NCI-H69 (cell line): Measurements from ENCODE around the gene ULK2.
"Not testable (repeated sequence)": the region's sequence is repeated elsewhere in the genome, so short reads cannot be mapped to it uniquely, and the experiment has no call there.

ENCODE experiments used
- DNase-seq: peaks from one replicate; lab custom pipeline; 2025; lab: John Stamatoyannopoulos, UW

ULK2 gene

DNA sequence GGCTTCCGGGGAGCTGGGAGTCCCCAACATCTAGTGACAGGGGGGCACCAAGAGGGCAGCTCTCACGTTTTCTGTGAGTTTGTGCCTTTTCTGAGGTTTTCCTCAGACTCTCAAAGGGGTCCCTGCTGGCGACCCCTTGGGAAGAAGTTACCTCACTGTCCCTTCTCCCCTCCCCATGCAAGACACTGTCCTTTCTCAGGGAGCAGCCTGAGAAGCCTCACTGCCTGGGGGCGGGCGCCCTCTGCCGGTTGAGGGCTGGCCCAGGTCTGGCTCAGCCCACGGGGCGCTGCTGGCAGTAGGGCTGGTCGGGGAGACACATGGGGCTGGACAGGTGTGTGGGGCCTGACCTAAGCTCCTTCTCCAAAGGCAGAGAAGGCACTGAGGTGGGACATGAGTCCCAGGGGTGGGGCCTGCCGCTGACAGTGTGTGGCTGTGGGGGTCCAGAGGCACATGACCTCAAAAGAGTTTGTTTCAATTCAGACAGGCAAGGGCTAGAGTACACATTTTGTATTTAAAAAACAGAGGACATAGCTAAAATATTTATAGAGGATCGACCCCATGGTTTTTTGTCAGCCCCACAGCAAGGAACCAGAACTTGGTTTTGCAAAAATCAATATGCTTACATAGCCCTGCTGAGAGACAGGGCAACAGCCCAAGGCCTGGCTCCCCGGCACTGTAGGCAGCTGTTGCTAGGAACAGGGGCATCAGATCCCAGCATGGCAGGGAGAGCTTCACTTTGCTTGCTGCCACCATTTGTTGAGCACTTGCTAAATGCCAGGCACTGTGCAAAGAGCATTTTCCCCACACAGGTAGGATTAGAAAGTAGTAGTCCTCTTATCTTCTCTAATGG lies 101.1 kb downstream of the ULK2 start:
- peak; percentile 56 for DNase-seq

DNA sequence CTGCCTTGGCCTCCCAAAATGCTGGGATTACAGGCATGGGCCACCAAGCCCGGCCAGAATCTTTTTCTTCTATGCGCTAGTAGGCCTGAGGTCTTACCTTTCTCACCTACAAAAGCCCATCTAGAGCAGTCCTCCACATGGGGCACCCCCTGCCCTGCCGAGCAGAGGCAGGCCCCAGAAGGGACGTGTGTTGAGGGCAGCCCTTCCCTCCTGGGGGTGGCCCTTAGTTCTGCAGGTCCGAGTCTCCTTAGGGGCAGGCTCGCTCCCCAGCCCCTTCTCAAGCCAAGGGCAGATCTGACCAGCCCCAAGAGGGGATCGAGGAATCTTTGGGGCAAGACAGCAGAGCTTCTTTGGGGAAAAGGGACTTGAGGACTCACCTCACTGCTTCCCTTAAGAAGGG lies 101.7 kb downstream of the ULK2 start:
- no peak for DNase-seq

DNA sequence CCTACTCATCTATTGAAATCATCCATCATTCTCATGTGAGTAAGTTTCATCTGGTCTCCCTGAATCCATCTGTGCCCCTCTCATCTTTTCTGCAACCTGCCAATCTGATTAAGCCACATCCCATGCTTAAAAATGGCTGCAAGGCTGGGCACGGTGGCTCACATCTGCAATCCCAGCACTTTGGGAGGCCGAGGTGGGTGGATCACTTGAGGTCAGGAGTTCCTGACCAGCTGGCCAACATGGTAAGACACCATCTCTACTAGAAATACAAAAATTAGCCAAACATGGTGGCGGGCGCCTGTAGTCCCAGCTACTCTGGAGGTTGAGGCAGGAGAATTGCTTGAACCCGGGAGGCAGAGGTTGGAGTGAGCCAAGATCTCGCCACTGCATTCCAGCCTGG lies 103.7 kb downstream of the ULK2 start:
- DNase-seq, result not testable (repeated sequence)

DNA sequence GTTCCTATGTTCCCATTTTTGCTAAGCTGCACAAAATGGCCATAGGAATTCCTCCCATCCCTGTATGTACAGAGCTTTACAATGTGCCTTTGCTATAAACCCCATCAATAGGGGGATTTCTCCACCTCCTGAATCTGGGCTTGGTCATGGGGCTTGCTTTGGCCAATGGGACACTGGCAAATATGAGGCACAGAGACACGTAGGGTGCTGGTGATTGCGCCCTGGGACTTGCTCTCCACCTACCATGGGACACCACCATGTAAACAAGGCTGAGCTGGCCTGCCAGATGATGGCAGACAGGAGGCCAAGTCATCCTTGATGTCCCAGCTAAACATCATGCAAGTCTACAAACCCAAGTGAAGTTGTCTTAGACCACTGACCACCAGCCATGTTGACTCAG lies 104.3 kb downstream of the ULK2 start:
- DNase-seq, result no peak

DNA sequence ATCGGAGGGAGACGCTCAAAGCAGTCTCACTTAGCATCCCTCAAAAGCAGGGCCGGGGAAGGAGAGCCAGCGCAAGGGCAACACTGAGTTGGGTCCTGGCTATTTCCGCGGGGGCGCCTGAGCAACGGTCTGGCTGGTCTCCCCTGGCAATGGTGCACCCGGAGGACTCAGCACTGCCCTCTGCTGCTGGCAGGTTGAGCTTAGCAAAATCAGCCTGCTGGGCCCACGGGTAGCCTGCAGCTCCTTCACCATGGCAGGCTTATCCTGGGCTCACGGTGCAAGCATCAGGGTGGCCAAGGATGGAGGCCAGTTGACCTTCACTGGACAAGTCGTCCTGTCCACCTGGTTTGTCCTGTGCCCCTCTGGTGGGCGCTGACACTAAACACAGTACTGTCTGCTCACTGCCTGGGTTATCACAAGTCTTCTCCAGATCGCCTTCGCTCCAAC lies 105.2 kb downstream of the ULK2 start:
- DNase-seq, result peak; percentile 66

DNA sequence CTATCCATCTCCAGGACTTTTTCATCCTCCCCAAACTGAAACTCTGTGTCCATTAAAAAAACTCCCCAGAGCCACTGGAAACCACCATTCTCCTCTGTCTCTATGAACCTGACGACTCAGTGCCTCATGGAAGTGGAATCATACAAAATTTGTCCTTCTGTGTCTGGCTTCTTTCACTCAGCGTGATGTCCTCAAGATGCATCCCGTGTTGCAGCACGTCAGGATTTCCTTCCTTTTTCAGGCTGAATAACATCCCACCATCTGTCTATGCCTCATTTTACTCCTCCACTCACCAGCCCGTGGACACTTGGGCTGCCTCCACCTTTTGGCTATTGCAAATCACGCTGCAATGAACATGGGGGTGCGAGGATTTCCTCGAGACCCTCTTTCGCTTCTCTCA lies 107.0 kb downstream of the ULK2 start:
- DNase-seq, result no peak

DNA sequence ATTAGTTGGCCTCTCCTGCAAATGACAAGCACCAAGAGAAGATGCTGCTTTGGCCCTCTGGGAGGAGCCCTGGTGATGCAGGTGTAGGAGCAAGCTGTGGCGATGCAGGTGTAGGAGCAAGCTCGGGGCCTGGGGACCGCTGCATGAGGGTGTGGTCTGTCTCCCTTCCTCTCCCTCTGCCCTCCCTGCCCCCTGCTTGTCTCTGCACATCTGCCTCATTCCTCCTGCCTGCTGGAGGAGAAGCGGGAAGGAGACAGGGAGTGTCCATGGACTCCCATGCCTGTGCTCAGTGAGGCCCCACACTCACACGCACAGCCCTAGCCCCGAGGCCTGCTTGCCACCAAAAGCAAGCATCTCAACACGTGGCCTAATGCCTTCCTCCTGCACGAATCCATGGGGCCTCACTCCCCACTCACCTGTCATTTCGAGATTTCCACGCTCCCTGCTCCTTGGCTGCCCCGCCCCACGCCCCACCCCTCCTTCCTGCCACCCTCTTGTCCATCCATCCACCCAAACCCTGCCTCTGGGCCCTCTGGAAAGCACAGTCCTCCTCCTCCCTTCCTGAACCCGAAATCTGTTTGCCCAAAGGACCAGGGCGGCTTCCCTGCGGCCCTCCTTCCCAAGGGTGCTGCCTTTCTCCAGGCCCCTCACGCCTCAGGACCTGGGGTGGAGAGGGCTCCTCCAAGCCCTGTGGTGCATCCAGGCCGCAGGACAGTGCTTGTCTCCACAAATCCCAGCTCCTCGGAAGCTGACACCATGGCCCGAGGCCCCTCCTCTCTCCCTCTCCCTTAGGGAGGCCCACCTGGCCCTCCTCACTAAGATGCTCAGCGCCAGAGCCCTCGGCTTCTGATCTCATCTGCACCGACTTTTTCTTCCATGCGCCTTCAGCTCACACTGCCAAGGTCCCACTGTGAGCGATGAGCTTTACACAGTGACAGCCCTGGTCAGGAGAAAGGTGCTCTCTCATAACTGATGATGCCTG lies 107.9 kb downstream of the ULK2 start:
- DNase-seq, result no peak

DNA sequence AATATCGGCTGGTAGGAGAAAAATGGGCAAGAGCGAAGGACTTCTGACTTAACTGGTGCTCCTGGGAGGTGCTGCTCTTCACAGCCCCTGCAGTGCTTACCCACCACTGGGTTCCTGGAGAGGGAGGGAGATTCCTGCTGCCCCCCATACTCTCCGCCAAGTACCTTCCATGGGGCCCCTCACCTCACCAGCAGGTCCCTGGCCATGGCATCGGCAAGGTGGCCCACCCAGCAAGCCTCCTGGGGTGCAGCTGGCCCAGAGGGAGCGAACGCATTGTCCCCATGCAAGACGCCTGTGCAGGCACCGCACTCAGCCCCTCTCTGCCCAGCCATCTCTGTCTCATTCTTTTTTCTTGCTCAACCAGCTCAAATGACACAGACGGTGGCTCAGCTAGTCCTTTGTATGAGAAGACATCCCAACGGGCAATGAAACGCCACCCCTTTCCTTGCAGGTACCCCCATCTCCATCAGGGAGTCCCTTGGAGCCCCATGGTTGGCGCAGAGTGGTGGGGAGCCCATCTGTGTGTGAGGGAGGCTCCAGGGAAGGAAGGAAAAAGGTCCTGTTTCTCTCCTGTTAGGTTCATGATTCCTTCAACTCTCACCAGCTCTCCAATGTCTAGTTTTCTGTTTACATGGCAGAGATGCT lies 110.1 kb downstream of the ULK2 start:
- DNase-seq, result no peak

DNA sequence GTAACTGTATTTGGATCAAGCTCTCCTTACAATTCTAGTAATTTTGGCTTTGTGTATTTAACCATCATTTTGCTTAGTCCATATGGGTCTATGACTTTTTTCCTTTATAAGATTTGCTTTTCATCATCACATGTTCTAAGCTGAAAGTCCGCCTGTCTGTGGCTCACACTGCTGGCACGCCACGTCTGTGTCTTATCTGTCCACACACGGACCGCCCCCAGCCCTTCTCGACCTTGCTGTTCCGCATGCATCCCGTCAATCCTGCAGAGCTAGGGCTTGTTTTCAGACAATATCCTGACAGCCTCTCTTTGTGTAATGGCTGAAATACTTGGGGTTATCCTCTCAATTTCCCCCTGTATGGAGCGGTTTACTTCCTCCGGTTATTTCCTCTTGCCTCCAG lies 111.2 kb downstream of the ULK2 start:
- no peak for DNase-seq

DNA sequence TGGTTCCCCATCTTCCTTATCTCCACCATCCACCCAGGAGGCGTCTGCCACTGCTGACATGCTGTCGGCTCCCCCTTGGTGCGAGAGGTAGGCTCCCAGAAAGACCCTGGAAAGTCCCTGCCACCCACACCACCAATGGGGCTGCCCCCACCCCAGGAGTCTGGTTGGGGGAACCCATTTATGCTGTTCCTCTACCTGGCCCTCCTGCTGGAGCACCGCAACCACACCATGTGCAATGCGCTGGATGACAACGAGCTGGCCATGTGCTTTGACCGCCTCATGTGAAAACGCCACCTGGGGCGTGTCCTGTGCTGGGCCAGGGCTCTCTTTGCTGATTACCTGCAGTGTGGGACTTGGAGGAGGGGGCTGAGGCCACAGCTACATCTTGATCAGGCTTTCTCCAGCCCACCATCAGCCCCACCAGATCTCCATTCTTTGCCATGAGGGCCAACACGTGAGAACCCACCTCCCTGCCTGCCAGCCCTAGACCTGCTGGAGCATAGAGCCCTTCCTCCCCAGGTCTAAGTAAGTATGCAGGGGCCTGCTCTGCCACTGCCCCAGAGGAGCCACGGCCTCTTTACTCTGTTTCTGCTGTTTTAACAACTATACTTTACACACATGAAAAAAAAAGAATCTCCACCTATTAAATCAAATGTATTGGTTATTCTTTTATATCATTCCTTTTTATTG lies 111.8 kb downstream of the ULK2 start:
- no peak for DNase-seq

DNA sequence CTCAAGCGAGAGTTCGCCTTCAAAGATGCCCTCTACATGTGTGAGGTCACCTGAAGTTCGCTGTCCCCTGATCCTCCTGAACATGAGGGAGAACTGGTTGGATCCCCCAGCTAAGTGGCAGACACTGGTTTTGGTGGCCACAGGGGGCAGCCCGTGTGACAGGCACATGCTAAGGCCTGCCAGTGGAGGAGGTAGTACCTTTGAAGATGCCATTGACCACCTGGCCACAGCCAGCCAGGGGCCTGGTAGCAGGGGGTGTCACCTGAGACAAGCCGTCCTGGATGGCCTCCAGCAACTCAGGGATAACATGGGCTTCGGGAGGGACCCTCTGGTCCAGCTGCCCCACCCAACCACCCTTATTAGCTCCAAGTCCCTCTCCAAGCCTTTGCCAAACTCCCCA lies 112.3 kb downstream of the ULK2 start:
- no peak for DNase-seq

DNA sequence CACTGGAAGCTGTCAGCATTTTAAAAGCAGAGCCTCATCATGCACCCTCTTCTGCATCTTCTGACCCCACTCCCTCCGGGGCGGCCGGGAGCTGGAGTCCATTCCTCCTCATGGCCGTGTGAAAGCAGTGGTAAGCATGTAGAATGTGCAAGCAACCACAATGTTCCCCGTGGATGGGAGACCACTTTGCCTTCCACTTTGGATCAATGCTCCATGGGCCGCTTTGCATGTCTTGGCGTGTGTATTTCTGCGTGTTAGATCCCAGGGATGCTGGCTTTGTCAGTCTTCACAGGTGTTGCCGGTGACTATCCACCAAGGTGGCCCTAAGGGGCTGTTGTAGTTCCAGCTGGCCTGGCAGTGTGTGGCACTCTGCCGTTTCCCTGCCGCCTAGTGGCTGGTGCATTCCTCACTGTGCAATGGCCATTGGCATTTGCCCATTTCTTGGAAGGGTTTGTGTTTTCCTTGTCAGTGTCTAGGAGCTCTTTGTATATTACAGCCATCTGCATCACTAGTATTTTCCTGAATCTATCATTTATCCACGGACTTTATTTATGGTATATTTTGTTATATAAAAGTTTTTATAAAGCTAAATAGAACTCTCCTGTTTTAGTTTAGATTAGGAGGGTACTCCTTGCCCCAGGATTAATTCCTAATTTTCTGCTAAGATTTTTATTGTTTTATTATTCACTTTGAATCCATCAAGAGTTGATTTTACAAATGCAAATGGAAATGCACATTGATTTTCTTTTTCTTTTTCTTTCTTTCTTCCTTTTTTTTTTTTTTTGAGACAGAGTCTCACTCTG lies 113.9 kb downstream of the ULK2 start:
- DNase-seq, result peak; percentile 86

DNA sequence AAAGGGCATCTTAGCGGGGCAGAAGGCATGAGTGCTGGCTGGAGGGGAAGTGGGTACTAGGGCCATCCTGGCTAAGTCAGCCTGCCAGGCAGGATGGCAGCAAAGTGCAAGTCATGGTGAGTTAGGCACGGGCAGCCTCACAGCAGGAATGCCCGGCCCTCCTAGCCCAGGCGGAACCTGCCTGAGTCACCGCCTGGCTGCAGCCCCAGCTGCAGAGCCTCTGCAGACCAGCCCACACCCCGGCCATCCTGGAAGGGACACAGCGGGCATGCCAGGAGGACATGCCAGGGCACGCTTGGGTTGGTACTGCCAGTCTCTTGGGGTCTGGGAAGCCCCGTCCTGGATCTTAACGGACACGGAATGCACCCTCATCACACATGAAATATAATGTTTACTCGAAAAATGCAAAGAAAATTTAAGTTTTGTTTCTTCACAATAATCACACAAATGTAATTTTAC lies 114.7 kb downstream of the ULK2 start:
- peak; percentile 93 for DNase-seq

DNA sequence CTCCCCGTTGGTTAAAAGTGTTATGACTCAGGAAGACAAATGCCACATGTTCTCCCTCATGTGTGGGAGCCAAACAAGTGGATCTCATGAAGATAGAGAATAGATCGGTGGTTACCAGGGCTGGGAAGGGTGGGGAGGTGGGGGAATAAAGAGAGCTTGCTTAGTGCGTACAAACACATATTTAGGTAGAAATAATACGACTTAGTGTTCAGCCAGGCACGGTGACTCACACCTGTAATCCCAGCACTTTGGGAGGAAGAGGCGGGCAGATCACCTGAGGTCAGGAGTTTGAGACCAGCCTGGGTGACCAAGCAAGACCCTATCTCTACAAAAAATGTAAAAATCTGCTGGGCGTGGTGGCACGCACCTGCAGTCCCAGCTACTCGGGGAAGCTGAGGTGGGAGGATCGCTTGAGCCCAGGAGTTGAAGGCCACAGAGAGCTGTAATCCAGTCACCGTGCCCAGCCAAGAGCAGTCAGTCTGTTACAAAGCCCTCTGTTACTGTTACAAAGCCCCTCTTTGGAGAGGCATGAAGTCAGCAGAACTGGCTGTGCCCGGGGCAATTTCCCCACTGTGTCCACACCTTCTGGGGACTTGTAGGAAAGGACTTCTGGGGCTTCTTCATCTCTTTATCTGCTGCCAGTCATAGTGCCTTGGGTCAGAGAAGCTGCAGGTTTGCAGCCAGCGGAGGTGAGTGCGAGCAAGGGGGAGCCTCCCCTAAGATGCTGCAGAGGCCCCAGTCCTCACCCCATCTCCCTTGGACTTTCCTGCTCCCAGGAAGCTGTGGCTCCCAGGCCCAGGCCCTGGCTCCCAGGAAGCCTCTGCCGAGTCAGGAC lies 115.3 kb downstream of the ULK2 start:
- peak; percentile 32 for DNase-seq

DNA sequence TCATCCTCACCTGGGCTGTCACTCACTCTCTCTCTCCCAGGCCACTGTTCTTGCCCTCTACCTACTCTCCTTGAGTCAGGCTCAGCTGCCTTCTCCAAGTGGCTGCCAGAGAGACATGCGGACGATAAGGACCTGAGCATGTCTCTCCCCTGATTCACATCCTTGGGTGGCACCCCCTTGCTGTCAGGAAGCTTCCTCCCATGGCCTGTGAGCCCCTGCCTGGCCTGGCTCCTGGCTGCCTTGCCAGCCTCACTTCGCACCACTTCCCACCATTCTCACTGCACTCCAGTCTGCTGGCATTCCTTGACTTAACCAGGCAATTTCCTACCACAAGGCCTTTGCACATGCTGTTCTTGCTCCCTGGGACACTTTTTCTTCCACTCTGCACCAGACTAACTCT lies 116.9 kb downstream of the ULK2 start:
- DNase-seq, result no peak

DNA sequence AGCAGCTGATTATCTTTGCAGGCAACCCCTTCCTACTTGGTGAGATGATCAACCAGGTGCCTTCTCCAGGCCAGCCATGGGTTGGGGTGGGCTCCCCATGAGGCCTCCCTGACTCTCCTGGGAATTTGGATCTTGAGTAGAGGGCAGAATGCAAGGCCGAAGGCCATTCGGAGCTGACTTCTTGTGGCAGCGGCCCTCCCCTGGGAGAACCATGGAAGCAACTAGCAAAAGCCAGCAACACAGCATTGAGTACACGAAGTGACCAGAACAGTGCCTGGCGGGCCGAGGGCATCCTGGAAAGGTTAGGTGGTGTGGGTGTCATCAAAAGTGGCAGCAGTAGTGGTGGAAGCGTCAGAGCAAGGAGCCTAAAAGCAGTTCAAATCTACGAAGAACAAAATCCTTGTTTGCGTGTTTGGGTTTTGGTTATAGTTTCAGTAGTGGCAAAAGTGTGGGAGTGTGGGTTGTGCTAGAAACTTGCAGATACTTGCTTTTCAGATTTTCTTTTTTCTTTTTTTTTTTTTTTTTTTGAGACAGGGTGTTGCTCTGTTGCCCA lies 117.6 kb downstream of the ULK2 start:
- no peak for DNase-seq

DNA sequence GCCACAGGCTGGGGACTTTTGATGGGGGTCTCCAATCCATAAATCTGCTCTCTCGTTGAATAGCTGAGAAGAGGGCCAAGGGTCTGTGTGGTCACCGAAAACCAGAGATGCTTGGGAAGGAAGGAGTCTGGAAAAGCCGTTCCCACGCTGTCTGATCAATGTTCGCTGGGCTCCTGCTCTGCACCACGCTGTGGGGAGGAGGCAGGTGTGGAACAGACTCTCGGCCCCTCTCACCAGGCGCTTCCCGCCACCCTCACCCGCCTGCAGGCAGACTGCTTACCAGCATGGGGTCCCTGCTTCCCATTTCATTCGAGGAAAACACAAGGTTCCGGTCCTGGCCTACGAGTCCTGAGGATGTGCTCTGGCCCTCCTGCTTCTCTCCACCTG lies 118.9 kb downstream of the ULK2 start:
- DNase-seq, result peak; percentile 80

DNA sequence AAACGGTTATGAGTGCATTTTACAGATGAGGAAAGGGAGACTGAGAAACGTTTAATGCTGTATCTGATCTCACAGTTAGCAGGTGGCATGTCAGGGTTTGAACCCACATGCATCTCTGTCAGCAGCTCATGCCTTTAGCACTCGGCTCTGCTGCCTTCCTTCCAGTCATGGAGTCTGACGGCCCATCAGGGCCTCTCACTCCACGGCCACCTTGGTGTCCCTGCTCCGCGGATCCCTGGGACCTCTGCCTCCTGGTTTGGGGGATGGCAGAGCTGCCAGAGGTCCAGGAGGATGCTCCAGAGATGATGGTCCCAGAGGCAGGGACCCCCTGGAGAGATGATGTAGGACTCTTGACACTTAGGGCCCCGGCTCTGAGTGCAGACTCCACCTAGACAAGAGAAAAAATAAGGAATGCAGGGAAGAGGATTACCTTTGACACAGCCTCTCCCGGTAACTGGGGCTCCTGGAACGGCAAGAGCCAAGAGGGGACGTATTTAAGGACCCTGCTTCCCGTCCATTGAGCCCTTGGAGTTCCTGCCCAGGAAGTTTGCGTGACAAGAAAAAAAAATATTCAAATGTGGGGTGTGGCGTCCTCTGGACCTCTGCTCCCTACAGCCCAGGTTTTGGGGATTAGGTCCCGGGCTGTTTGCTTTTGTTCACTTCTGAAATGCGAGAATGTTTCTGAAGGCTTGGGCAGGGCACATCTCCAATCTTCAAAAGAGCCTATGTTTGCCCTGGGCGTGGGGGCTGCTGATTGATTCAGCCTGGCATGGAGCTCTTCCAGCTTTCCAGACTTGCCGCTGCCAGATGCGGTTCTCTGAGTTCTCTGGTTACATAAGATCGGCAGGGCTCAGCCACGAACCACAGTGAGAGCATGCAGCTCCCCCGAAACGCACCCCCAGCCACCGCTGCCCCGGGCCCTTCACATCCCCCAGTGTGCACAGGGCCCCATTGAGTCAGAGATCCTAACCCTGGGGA lies 119.6 kb downstream of the ULK2 start, which contains the start of gene ALDH3A1:
Gene ALDH3A1 (minus strand): TSS at position 470 of the 978 bp plus-strand sequence. CDS start 3,169 bp downstream, outside the sequence.
- DNase-seq, result peak; percentile 72
